Measurements from ENCODE around the gene OPN5. TPM values are rescaled to one million over a fixed set of nuclear protein-coding genes. Genes with fewer than 3 reads are reported as not detected.

The OPN5 gene
- total and polyA plus RNA-seq, 2 experiments from 2014 or later: not detected

GRCh38 chr6:47875593-47875992 lies 93.8 kb downstream of the OPN5 start:
- H3K9me2 ChIP-seq (ENCODE audit: insufficient read depth): peaks cover 8% of the 10 kb centered on the region
- H3K4me3 ChIP-seq: no peak overlapping the region
- no peak overlapping the region for H3K4me3 Mint-ChIP-seq
- no peaks in the 10 kb centered on the region for H4K20me1 ChIP-seq (replicated peaks; ENCODE audit: insufficient read depth)
- no peaks in the 10 kb centered on the region for H3F3A ChIP-seq (replicated peaks; ENCODE audit: low read depth)
- H3K36me3 Mint-ChIP-seq (ENCODE audit: low read depth): no peaks in the 10 kb centered on the region
- no peak for ATAC-seq
- no peak overlapping the region for H3K4me2 ChIP-seq
- no peak overlapping the region for H3K27ac Mint-ChIP-seq
- TF ChIP-seq EZH2phosphoT487 (IDR thresholded peaks at IDR 0.05; ENCODE audit: unreplicated experiment) (no peak), EZH2 (IDR thresholded peaks at IDR 0.05; ENCODE audit: low read depth, unreplicated experiment) (no peak), NANOG (IDR thresholded peaks at IDR 0.05; ENCODE audit: borderline replicate concordance) (no peak), REST (IDR thresholded peaks at IDR 0.05; ENCODE audit: unreplicated experiment) (no peak)
- TF ChIP-seq, protein P1, sequence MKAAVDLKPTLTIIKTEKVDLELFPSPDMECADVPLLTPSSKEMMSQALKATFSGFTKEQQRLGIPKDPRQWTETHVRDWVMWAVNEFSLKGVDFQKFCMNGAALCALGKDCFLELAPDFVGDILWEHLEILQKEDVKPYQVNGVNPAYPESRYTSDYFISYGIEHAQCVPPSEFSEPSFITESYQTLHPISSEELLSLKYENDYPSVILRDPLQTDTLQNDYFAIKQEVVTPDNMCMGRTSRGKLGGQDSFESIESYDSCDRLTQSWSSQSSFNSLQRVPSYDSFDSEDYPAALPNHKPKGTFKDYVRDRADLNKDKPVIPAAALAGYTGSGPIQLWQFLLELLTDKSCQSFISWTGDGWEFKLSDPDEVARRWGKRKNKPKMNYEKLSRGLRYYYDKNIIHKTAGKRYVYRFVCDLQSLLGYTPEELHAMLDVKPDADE (IDR thresholded peaks at IDR 0.05): no peak
- TF ChIP-seq, protein P2, sequence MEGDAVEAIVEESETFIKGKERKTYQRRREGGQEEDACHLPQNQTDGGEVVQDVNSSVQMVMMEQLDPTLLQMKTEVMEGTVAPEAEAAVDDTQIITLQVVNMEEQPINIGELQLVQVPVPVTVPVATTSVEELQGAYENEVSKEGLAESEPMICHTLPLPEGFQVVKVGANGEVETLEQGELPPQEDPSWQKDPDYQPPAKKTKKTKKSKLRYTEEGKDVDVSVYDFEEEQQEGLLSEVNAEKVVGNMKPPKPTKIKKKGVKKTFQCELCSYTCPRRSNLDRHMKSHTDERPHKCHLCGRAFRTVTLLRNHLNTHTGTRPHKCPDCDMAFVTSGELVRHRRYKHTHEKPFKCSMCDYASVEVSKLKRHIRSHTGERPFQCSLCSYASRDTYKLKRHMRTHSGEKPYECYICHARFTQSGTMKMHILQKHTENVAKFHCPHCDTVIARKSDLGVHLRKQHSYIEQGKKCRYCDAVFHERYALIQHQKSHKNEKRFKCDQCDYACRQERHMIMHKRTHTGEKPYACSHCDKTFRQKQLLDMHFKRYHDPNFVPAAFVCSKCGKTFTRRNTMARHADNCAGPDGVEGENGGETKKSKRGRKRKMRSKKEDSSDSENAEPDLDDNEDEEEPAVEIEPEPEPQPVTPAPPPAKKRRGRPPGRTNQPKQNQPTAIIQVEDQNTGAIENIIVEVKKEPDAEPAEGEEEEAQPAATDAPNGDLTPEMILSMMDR (conservative IDR thresholded peaks at IDR 0.05; ENCODE audit: low read depth in 2 of 2): no peak
- H3K79me2 ChIP-seq (replicated peaks; ENCODE audit: insufficient read depth): no peaks in the 10 kb centered on the region
- H3K36me3 ChIP-seq (ENCODE audit: insufficient read depth): no peaks in the 10 kb centered on the region
- H3K4me1 Mint-ChIP-seq: peaks cover 7% of the 10 kb centered on the region
- peaks cover 3% of the 10 kb centered on the region for H3K27me3 Mint-ChIP-seq (ENCODE audit: insufficient read depth, low read depth, poor library complexity)
- H3K27ac ChIP-seq (ENCODE audit: low read depth): no peak overlapping the region
- no peak overlapping the region for H2AFZ ChIP-seq
- DNase-seq (ENCODE audit: low spot score): no peak
- no peaks in the 10 kb centered on the region for H3K27me3 ChIP-seq (ENCODE audit: insufficient read depth)
- peaks cover 8% of the 10 kb centered on the region for H3K4me1 ChIP-seq (ENCODE audit: insufficient read depth)
- no peaks in the 10 kb centered on the region for H3K9me3 Mint-ChIP-seq

Small RNA genes within 50 kb of the gene (small RNA-seq; reads per million reads assigned to genes)
- gene RNU1-105P (ENCODE audit: low replicate concordance): 0.10 reads per million

Other genes starting within 250 kb of the OPN5 start
- not detected in 2 replicates for gene ADGRF4, start 83.5 kb upstream of the OPN5 start, total RNA-seq (2014; rRNA removed; shearing (Covaris generic))
- gene ADGRF4, start 83.5 kb upstream of the OPN5 start, polyA plus RNA-seq (2016; fragmentation: Nextera tagmentation; extraction: Ambion mirVana): not detected in 2 replicates

Data from GM23338 (cell line).